Kidney (tissue), 14 donors: ENCODE results near the gene ASMTL. TPM values are rescaled to one million over a fixed set of nuclear protein-coding genes. Genes with fewer than 3 reads are reported as not detected.

Experiments
- DNase-seq, 5 donors: peaks; one replicate each; pipeline ENCODE4 v3.0.0-alpha.2; 2013 to 2020
- FAIRE-seq: peaks from 2 replicates; lab custom pipeline; 2012; peaks lifted over from hg19 to GRCh38; lab: Jason Lieb, UNC
- H3K27ac ChIP-seq, 2 donors: one replicate each; pipeline ENCODE4 v1.7.0; 2013; ENCODE audit warnings: low read depth in 2 of 2, low read length in 2 of 2, inconsistent platforms in 1 of 2
- H3K27me3 ChIP-seq: one replicate; pipeline ENCODE4 v1.7.1; 2013; ENCODE audit warnings: low read length, inconsistent platforms; ENCODE audit not compliant: control insufficient read depth, insufficient read depth
- H3K36me3 ChIP-seq, 3 donors: one replicate each; pipeline versions ENCODE4 v1.7.0 to v1.7.1; 2013; ENCODE audit warnings: low read length in 3 of 3, control low read depth in 1 of 3, inconsistent platforms in 1 of 3; ENCODE audit not compliant: insufficient read depth in 3 of 3, control insufficient read depth in 2 of 3
- H3K4me1 ChIP-seq, 3 donors: one replicate each; pipeline versions ENCODE4 v1.7.0 to v1.7.1; 2013; ENCODE audit warnings: low read length in 3 of 3, inconsistent platforms in 1 of 3, low read depth in 1 of 3; ENCODE audit not compliant: control insufficient read depth in 2 of 3, insufficient read depth in 2 of 3
- H3K4me3 ChIP-seq, 3 donors: one replicate each; pipeline versions ENCODE4 v1.7.0 to v1.8.1; 2013; ENCODE audit warnings: low read length in 3 of 3, control low read depth in 1 of 3, inconsistent platforms in 1 of 3
- H3K9ac ChIP-seq, 3 donors: one replicate each; pipeline versions ENCODE4 v1.7.0 to v1.7.1; 2013; ENCODE audit warnings: low read length in 3 of 3, control low read depth in 1 of 3, inconsistent platforms in 1 of 3
- H3K9me3 ChIP-seq, 3 donors: one replicate each; pipeline versions ENCODE4 v1.7.0 to v1.7.1; 2013; ENCODE audit warnings: low read length in 3 of 3, control low read depth in 1 of 3, inconsistent platforms in 1 of 3; ENCODE audit not compliant: control insufficient read depth in 2 of 3, insufficient read depth in 1 of 3
- intact Hi-C: fragments of 100-400 bp; cut with DNase I; formaldehyde crosslinking; loops from one replicate; pipeline ENCODE4 v1.11.1; 2022
- polyA plus RNA-seq: library from polyadenylated mRNA; stranded (reverse); fragments of 350-450 nt; fragmentation: Illumina TruSeq; extraction: RNeasy Lipid Tissue Mini Kit (QIAGEN cat#74804); gene quantifications from one replicate; pipeline ENCODE4 v1.2.3, GENCODE V29; 2014; ENCODE audit warnings: low read depth, low replicate concordance; ENCODE audit not compliant: insufficient read depth
- total RNA-seq: library from RNA; stranded (reverse); fragmentation: NEBNext Ultra II Directional; extraction: Animal tissue kit (Norgen Biotek cat#: 25700); gene quantifications from one replicate; pipeline ENCODE4 v1.2.1, GENCODE V29; 2021
- TF ChIP-seq, protein P1 (sequence below): IDR thresholded peaks from 3 replicates; pipeline ENCODE4 v1.5.1; 2012; ENCODE audit warnings: mild to moderate bottlenecking, moderate library complexity, borderline replicate concordance; ENCODE audit not compliant: insufficient read depth; ENCODE audit errors: extremely low read depth
- donor health status: control.
- donor health status: control.
- donor health status: control.
- donor health status: control.
- donor health status: control.
- donor health status: DM: yes; HTN: yes; CAD: no.
- donor health status: Normal renal cell carcinoma (clear cell type).

The ASMTL gene
- total and polyA plus RNA-seq, 2 donors from 2014 or later, result 29.9 to 33.3 TPM

DNA sequence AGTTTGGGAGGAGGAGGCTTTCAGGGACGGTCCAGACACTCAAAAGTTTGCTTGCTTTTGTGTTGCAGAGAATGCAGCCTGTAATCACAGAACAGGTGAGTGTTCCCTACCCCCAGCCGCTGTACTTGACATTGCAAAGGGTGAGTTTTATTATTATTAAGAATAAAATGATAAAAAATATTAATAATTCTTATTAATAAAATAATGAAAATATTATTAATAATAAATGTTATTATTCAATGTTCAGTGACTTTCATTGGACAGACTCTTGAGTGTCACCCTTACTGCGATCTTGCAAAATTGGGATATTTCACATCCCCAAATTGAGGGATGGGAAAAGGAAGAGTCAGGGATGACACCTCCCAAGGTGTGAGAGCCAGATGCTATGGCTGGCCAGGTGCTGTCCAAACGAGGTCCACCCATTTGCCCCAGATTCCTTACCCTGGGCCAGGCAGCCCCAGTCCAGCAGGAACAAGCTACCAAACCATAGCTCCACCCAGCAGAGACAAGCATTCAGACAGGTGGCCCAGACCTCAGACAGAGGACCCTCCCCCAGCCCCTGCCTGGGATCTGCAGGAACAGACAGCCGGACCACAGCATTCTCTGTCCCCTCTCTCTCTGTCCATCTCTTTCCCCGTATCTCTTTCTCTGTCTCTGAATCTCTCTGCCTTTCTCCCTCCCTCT is 93.8 kb downstream of the ASMTL start:
- H3K4me3 ChIP-seq, result no peak overlapping the region
- TF ChIP-seq, protein P1, sequence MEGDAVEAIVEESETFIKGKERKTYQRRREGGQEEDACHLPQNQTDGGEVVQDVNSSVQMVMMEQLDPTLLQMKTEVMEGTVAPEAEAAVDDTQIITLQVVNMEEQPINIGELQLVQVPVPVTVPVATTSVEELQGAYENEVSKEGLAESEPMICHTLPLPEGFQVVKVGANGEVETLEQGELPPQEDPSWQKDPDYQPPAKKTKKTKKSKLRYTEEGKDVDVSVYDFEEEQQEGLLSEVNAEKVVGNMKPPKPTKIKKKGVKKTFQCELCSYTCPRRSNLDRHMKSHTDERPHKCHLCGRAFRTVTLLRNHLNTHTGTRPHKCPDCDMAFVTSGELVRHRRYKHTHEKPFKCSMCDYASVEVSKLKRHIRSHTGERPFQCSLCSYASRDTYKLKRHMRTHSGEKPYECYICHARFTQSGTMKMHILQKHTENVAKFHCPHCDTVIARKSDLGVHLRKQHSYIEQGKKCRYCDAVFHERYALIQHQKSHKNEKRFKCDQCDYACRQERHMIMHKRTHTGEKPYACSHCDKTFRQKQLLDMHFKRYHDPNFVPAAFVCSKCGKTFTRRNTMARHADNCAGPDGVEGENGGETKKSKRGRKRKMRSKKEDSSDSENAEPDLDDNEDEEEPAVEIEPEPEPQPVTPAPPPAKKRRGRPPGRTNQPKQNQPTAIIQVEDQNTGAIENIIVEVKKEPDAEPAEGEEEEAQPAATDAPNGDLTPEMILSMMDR, result no peak
- no peak overlapping the region for H3K27ac ChIP-seq
- no peaks in the 10 kb centered on the region for H3K4me1 ChIP-seq
- peaks cover 0 to 3% (median 0%) of the 10 kb centered on the region in 3 donors for H3K9me3 ChIP-seq
- intact Hi-C loops, result no loop called here
- H3K9ac ChIP-seq, result no peak overlapping the region
- FAIRE-seq (no peak), DNase-seq (peak in 1 of 5 donors; percentile 30)
- H3K36me3 ChIP-seq, result no peaks in the 10 kb centered on the region
- H3K27me3 ChIP-seq, result no peaks in the 10 kb centered on the region

DNA sequence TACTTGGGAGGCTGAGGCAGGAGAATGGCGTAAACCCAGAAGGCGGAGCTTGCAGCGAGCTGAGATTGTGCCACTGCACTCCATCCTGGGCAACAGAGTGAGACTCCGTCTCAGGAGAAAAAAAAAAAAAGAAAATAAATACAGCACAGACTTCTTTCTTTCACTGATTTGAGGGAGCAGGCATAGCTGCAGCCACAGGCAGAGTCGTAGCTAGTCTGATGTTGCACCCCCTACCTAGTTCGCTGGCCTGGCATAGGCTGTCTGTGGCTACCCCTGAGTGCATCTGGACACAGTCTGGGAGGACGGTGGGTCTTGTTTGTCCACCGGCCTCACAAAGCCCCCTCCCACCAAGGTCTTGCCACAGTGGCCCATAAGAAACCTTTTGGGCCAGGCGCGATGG is 94.7 kb downstream of the ASMTL start:
- DNase-seq (peak in 1 of 5 donors; percentile 29), FAIRE-seq (no peak)
- Histone ChIP-seq H3K4me3 (no peak overlapping the region), H3K27ac (no peak overlapping the region), H3K9me3 (peaks cover 0 to 3% (median 0%) of the 10 kb centered on the region in 3 donors), H3K9ac (no peak overlapping the region), H3K4me1 (no peaks in the 10 kb centered on the region), H3K27me3 (no peaks in the 10 kb centered on the region), H3K36me3 (no peaks in the 10 kb centered on the region)
- intact Hi-C loops, result no loop called here
- TF ChIP-seq, protein P1, result no peak

DNA sequence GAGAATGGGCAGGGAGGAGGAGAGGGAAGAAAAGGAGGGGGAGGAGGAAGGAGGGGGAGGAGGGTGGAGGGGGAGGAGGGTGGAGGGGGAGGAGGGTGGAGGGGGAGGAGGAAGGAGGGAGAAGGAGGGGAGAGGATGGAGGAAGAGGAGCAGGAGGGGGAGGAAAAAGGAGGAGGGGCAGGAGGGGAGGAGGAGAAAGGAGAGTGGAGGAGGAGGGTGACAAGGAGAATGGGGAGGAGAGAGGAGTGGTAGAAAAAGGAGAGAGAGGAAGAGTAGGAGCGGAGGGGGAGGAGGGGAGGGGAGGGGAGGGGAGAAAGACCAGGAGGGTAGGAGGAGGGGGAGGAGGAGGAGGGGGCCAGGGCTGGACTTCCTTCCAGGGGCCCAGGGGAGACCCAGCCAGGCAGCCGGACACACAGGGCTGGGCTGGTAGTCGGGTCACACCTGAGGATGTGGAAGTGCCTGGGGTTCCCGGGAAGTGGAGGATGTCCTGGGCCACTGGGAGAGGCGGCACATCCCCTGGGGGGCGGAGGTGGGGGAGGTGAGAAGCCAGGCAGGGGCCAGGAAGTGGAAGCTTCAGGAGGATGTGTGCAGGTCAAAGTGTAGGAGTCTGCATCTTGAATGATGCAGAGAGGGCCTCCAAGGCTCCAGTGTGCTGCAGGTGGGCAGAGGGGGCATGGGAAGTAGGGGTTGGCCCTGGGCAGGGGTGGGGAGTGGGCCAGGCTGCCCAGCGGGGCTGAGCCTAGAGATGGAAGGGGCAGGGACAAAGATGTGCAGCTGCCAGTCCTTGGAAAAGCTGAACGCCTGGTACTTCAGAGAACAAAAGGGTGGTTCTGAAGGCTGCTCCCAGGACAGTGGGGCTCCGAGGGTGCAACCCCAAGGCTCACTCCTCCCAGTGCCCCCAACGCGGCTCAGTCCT is 97.3 kb downstream of the ASMTL start:
- TF ChIP-seq, protein P1, result no peak
- Histone ChIP-seq H3K36me3 (no peaks in the 10 kb centered on the region), H3K4me3 (no peak overlapping the region), H3K9me3 (peaks cover 0 to 3% (median 0%) of the 10 kb centered on the region in 3 donors), H3K9ac (no peak overlapping the region), H3K27me3 (no peaks in the 10 kb centered on the region), H3K4me1 (no peaks in the 10 kb centered on the region), H3K27ac (no peak overlapping the region)
- FAIRE-seq (no peak), DNase-seq (peak; percentile 9 to 64 (median 32))
- intact Hi-C loops, result no loop called here
